ENCODE data around the gene COX7A2.

DNA sequence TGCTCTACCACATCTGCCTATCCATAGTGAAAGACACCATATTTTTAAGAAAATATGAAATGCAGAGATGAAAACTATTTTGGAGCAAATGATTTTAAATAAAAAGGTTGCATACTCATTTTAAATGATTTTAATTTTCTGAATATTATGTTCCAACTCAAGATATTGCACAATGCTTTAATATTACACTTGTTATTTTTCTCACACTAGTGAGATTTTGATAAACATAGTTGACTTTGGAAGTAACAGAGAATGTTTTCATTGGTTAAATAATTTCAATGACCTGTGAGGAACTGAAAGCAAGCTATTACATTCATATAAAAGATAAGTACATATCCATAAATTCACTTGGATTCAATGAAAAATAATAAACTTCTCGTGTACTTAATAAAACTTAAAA lies 48.1 kb upstream of the COX7A2 start:
- TF ChIP-seq, protein P1, sequence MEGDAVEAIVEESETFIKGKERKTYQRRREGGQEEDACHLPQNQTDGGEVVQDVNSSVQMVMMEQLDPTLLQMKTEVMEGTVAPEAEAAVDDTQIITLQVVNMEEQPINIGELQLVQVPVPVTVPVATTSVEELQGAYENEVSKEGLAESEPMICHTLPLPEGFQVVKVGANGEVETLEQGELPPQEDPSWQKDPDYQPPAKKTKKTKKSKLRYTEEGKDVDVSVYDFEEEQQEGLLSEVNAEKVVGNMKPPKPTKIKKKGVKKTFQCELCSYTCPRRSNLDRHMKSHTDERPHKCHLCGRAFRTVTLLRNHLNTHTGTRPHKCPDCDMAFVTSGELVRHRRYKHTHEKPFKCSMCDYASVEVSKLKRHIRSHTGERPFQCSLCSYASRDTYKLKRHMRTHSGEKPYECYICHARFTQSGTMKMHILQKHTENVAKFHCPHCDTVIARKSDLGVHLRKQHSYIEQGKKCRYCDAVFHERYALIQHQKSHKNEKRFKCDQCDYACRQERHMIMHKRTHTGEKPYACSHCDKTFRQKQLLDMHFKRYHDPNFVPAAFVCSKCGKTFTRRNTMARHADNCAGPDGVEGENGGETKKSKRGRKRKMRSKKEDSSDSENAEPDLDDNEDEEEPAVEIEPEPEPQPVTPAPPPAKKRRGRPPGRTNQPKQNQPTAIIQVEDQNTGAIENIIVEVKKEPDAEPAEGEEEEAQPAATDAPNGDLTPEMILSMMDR (optimal IDR thresholded peaks at IDR 0.05 in 1 of 3, IDR thresholded peaks at IDR 0.05 in 1 of 3, conservative IDR thresholded peaks at IDR 0.05 in 1 of 3; ENCODE audit: extremely low read depth in 1 of 3, insufficient read depth in 2 of 3, low read length in 3 of 3), result no peak
- no peak for TF ChIP-seq EZH2 (IDR thresholded peaks at IDR 0.05; ENCODE audit: low read length)

Measured in keratinocyte (primary cell).